Mucosa of stomach (tissue), 1 donor: ENCODE data around the gene CLUH.

Source experiments
- H3K27me3 ChIP-seq: one replicate; pipeline ENCODE4 v1.7.0; 2013; ENCODE audit warnings: mild to moderate bottlenecking, low read length; ENCODE audit not compliant: control insufficient read depth, insufficient read depth
- H3K36me3 ChIP-seq: one replicate; pipeline ENCODE4 v1.7.0; 2013; ENCODE audit warnings: low read length; ENCODE audit not compliant: control insufficient read depth, insufficient read depth
- H3K4me1 ChIP-seq: one replicate; pipeline ENCODE4 v1.7.0; 2013; ENCODE audit warnings: mild to moderate bottlenecking, low read length; ENCODE audit not compliant: control insufficient read depth, insufficient read depth
- H3K4me3 ChIP-seq: one replicate; pipeline ENCODE4 v1.7.0; 2013; ENCODE audit warnings: low read length
- H3K9ac ChIP-seq: one replicate; pipeline ENCODE4 v1.7.0; 2013; ENCODE audit warnings: mild to moderate bottlenecking, low read length, moderate library complexity
- H3K9me3 ChIP-seq: one replicate; pipeline ENCODE4 v1.7.0; 2013; ENCODE audit warnings: mild to moderate bottlenecking, low read length, moderate library complexity; ENCODE audit not compliant: control insufficient read depth
- donor health status: Pancreatic carcinoma.

CLUH gene

GRCh38 chr17:2695961-2696760 is 15.4 kb downstream of the CLUH start:
- no peaks in the 10 kb centered on the region for H3K9me3 ChIP-seq
- no peak overlapping the region for H3K9ac ChIP-seq
- no peaks in the 10 kb centered on the region for H3K27me3 ChIP-seq
- H3K4me1 ChIP-seq = no peaks in the 10 kb centered on the region
- H3K36me3 ChIP-seq = peaks cover 5% of the 10 kb centered on the region
- H3K4me3 ChIP-seq = no peak overlapping the region

- H3K27me3 ChIP-seq = no peaks in the 10 kb centered on the region
- H3K4me3 ChIP-seq = no peak overlapping the region
- no peak overlapping the region for H3K9ac ChIP-seq
- peaks cover 5% of the 10 kb centered on the region for H3K36me3 ChIP-seq
- no peaks in the 10 kb centered on the region for H3K9me3 ChIP-seq
- no peaks in the 10 kb centered on the region for H3K4me1 ChIP-seq
Observed at GRCh38 chr17:2695243-2695960, 16.2 kb downstream of the CLUH start.

DNA sequence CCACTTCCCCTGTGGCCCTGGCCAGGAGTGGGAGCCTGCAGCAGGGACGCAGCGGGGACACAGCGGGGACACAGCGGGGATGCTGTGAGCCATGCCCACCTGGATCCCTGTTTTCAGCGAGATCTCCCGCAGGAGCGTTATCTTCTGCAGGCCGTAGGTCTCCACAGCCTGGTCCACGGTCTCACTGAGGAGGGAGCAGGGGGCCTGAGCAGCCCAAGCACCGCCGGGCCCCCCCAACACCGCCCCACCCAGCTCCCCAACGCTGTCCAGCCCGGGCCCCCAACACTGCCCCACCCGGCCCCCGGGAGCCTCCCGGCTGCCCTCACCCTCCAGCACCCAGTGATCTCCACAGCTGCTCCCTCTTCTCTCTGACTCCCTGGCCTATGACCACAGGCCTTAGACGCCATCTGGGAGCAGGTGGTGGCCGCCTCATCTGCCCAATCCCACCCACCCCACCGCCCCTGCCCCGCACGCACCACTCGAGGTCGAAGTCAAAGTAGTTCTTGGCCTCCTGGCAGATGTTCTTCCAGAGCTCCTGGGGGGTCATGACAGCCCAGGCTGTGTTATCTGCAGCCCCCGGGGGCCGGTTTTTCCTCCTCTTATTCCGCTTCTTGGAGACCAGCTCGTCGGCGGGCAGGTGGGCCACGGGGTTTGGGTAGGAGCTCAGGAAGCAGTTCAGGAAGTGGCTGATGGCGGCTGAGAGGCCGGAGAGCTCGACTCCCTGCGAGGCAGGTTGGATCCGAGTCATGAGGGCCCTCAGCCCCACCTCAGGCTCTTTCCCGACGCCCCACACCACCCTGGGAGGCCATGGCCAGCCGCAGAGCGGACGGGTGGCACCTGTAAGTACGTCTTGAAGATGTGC is 17.0 kb downstream of the CLUH start:
- Histone ChIP-seq H3K9me3 (no peaks in the 10 kb centered on the region), H3K9ac (no peak overlapping the region), H3K36me3 (peaks cover 5% of the 10 kb centered on the region), H3K27me3 (no peaks in the 10 kb centered on the region), H3K4me3 (no peak overlapping the region), H3K4me1 (no peaks in the 10 kb centered on the region)

DNA sequence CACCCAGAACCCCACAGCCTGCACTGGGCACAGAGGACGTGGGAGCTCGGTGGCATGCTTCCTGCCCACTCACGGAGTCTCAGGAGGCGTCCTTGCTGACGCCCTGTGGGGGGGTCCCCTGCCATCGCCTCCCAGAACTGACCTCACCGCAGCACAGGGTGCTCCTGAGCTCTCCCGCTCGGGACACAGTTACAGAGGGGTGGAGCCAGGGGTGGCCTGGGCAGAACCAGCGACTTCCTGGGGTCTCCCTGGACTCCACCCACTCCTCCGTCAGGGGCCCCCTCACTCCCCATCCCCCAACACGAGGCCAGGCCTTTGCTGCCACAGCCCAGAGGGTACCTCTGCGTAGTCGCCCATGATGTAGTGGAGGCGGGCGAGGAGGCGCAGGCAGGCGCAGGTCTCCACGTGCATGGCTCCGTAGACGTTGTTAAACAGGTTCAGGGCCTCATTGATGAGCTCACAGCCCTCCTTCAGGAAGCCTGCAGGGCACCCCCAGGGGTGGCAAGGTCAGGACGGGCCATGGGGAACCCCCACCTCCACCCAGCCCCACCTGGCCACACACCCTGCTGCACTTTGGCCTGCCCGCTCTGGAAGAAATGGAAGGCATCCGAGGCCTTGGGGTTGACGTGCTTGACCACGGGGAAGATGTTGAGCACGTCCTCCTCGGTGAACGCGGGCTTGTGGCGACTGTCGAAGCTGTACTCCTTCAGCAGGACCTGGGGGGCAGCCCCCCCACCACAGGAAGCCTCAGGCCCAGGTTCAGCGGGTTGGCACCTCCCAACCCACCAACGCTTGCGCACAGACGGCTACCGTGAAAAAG is 17.8 kb downstream of the CLUH start:
- no peaks in the 10 kb centered on the region for H3K9me3 ChIP-seq
- H3K4me3 ChIP-seq = no peak overlapping the region
- H3K9ac ChIP-seq = no peak overlapping the region
- no peaks in the 10 kb centered on the region for H3K36me3 ChIP-seq
- H3K4me1 ChIP-seq = no peaks in the 10 kb centered on the region
- H3K27me3 ChIP-seq = no peaks in the 10 kb centered on the region

GRCh38 chr17:2692781-2693135 is 18.8 kb downstream of the CLUH start:
- H3K27me3 ChIP-seq = no peaks in the 10 kb centered on the region
- H3K4me1 ChIP-seq = no peaks in the 10 kb centered on the region
- H3K36me3 ChIP-seq = no peaks in the 10 kb centered on the region

GRCh38 chr17:2691965-2692780 is 19.4 kb downstream of the CLUH start:
- Histone ChIP-seq H3K36me3 (no peaks in the 10 kb centered on the region), H3K9me3 (no peaks in the 10 kb centered on the region), H3K4me1 (no peaks in the 10 kb centered on the region), H3K4me3 (no peak overlapping the region), H3K9ac (no peak overlapping the region), H3K27me3 (no peaks in the 10 kb centered on the region)

More at GRCh38 chr17:2692781-2693135, 18.8 kb downstream of the CLUH start:
- H3K4me3 ChIP-seq = no peak overlapping the region
- no peaks in the 10 kb centered on the region for H3K9me3 ChIP-seq
- H3K9ac ChIP-seq = no peak overlapping the region

- Histone ChIP-seq H3K4me1 (no peaks in the 10 kb centered on the region), H3K9me3 (no peaks in the 10 kb centered on the region), H3K36me3 (no peaks in the 10 kb centered on the region), H3K4me3 (no peak overlapping the region), H3K9ac (no peak overlapping the region), H3K27me3 (no peaks in the 10 kb centered on the region)
Observed at GRCh38 chr17:2691069-2691871, 20.3 kb downstream of the CLUH start.

GRCh38 chr17:2690165-2691068 is 21.1 kb downstream of the CLUH start:
- H3K27me3 ChIP-seq = no peaks in the 10 kb centered on the region
- H3K36me3 ChIP-seq = no peaks in the 10 kb centered on the region
- H3K4me1 ChIP-seq = no peaks in the 10 kb centered on the region
- no peak overlapping the region for H3K4me3 ChIP-seq
- no peak overlapping the region for H3K9ac ChIP-seq
- no peaks in the 10 kb centered on the region for H3K9me3 ChIP-seq

GRCh38 chr17:2689411-2690164 is 22.0 kb downstream of the CLUH start:
- Histone ChIP-seq H3K9me3 (no peaks in the 10 kb centered on the region), H3K36me3 (no peaks in the 10 kb centered on the region)

More at GRCh38 chr17:2689411-2690164, 22.0 kb downstream of the CLUH start:
- Histone ChIP-seq H3K9ac (no peak overlapping the region), H3K27me3 (no peaks in the 10 kb centered on the region), H3K4me1 (no peaks in the 10 kb centered on the region), H3K4me3 (no peak overlapping the region)
